HG03095 (cell line): Measurements from ENCODE around the gene PRKCA.

Experiments used
- ATAC-seq: cut with Tn5 transposase; IDR thresholded peaks from one replicate; pipeline ENCODE4 v1.9.1; 2021; ENCODE audit warnings: moderate library complexity; ENCODE audit not compliant: unreplicated experiment

PRKCA gene

DNA sequence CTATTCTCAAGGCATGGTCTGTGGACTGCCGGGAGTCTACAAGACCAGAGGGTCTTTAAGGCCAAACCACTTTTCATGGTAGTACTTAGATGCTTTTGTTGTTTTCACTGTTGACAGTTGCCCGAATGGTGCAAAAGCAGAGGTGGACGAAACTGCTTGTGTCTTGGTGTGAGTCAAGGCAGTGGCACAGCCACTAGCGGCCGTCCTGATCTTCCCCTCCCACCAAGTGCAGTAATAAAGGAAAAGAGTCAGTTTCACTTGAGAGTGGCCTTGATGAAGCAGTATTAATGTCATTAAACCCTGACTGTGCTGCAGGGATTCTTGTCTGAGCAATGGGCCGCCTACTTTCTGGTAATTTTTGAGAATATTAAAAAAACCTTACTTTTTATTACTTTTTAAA is 109.1 kb downstream of the PRKCA start:
- no peak for ATAC-seq

DNA sequence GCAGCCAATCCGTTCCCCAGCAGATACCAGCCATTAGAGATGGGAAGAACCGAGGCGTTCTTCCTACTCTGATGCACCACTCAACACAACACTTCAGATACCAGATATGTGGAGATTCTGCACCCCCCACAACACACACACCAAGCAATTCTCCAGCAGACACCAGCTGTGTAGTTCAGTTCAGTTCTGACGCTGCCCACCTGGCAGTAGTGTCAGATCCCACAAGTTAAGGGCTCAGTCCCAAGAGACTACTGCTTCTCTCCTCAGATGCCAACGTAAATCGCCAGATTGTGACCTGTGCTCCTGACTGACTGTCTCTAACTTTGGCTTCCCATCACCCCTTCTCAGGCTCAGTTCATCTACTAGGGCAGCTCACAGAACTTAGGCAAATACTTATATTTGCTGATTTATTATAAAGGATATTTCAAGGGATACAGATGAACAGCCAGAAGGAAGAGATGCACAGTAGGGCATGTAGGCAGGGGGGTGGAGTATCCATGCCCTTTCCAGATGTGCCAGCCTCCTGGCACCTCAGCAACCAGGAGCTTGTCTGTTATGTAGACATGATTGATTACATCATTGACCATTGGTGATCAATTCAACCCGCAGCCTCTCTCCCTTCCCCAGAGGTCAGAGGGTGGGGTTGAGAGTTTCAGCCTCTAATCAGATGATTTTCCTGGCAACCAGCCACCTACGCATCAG is 110.6 kb downstream of the PRKCA start:
- ATAC-seq: no peak

DNA sequence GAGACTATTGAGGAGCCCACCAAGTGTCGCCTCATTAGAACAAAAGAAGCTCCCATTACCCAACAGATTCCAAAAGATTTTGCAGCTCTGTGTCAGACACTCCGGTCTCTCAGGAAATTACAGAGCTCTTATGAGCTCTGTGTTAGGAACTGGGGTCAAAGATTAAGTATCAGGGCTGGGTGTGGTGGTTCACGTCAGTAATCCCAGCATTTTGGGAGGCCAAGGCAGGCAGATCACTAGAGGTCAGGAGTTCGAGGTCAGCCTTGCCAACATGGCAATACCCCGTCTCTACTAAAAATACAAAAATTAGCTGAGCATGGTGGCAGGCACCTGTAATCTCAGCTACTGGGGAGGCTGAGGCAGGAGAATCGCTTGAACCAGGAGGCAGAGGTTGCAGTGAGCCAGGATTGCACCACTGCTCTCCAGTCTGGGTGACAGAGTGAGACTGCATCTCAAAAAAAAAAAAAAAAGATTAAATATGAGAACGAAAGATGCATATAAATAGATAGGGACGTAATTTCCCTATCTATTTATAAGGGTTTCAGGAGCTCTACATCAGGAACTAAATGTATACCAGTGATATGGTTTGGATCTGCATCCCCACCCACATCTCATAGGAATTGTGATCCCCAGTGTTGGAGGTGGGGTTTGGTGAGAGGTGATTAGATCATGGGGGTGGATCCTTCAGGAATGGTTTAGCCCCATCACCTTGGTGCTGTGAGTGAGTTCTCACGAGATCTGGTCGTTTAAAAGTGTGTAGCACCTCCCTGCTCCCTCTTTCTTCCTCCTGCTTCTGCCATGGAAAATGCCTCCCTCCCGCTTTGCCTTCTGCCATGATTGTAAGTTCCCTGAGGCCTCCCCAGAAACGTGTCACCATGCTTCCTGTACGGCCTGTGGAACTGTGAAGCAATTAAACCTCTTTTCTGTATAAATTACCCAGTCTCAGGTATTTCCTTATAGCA is 111.4 kb downstream of the PRKCA start:
- no peak for ATAC-seq

- no peak for ATAC-seq
These were observed 112.3 kb downstream of the PRKCA start for GRCh38 chr17:66414561-66415175.

DNA sequence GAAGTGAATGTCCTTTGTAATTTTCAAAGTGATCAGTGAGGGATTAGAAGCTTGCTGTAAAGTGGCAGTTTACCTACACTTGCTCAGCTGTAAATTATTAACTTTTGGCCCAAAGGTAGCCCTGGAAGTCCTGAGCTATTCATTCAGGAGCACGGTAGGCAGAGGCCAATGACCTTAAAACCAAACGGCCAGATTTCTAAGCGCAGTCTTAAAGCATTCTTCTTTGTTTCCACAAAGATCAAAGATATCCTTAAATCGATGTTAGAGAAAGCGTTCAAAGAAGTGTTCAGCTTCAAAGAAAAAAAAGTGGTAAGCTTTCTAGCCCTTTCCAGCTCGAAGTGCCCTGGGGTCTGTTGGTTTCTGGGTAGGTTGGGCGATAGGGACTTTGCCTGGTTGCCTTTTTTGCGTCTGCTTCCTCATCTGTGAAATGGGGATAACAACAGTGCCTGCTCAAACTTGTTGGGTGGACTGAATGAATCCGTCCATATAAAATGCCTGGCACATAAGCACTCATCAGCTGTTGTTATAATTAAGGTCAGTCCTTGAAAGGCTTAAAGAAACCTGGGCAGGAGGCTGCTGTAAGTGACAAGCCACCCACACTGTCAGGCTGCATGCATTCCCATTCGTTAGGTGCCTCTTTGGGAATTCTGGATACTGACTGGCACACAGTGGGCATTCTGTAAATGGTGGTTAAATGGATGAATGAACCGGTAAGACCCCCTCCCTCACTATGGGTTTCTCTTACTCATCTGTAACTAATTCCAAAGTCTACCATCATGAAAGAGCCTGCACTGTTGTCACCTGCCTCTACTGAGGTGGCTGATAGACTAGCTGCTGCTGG is 113.2 kb downstream of the PRKCA start:
- no peak for ATAC-seq

GRCh38 chr17:66416207-66416940 is 114.0 kb downstream of the PRKCA start:
- no peak for ATAC-seq

DNA sequence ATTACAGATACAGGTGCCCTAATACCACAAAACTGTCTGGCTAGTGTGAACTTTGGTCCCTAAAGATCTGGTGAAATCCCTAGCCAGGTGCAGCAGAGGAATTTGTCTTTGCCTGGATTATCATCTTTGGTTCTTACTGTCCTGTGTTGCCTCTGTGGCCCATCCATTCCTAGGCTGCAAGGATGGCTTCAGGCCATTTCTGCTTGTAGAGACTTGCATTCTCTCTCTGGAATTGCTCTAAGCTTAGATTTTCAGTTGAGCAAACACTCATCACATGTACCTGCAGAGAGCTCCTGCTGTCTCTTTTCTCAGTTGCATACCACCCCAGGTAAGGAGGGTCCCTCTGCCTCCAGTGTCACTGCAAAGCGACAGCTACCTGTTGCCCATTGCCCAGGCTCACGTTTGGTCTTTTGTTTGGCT is 114.9 kb downstream of the PRKCA start:
- no peak for ATAC-seq

DNA sequence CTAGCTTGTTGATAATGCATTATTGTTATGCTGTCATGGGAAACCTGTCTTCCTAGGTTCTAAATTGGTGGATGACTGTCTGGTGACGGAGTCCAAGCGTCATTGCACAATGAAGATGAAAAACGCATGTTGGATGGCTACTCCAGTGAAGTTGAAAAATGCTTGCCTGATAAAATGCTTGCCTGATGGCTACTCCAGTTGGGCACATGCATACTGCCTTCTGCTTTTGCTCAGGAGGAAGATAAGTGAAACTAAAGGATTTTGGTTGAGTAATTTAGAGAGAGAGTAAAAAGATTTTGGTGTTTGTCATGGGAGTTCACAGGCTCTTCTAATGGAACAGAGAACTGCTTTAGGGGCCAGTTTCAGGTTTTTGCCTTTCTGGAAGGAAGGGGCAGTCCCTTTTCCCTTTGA is 118.6 kb downstream of the PRKCA start:
- no peak for ATAC-seq

DNA sequence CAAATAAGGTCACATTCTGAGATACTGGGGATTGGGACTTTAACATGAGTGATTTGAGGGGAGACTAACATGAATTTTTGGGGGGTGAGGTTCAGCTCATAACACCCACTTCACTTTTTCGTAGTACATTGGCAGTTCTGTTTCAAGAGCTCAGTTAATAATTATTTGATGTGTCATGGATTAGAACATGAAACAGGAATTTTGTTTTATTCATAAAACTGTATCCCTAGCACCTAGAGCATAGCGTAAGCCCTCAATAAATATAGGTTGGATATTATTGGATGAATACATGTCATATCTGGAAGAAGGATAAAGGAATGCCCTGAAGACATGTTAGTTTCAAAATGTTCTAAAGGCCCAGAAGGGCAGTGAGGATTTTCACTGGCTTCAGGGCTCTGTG is 119.8 kb downstream of the PRKCA start:
- ATAC-seq: no peak

DNA sequence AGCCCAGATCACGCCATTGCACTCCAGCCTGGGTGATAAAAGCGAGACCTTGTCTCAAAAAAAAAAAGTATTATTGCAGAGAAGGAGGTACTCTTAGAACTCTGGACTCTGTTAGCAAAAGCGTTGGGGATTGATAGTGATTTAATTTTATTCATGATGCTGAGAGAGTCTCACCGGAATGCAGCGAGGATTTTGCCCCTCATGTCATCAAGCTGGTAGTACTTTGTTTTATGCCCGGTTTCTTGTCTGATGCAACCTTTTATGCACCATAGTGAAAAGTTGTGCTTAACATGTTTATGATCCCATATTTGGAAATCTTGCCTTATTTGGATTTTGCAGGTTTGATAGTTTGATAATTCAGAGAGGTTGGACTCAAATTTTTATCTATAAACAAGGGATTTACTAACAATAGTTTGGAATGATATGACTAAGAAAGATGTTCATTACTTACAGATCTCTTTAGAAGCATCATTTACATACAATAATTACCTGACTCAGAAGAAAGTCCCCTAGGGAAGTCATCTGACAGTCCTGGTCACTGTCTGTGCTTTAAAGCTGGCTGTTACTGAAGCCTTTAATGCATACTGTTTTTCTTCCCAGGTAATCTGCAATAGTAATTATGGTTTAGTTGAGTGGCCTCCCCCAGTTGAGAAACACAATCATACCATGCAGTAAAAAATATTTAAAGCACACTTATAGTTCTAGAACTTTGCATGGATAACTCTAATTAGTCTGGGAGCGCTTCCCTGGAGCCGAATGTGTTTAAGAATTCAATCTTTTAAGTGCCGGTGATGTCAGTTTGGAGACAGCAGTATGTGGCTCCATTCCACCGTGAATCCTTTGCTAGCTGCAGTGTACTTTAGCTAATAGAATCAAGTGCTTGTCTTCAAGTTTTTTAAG is 120.9 kb downstream of the PRKCA start:
- ATAC-seq: no peak

GRCh38 chr17:66425756-66426396 is 123.5 kb downstream of the PRKCA start:
- no peak for ATAC-seq

- ATAC-seq: no peak
These were observed 124.1 kb downstream of the PRKCA start for GRCh38 chr17:66426397-66427033.

GRCh38 chr17:66427134-66427533 is 124.7 kb downstream of the PRKCA start:
- no peak for ATAC-seq

- ATAC-seq: no peak
These were observed 127.3 kb downstream of the PRKCA start for GRCh38 chr17:66429680-66430079.

DNA sequence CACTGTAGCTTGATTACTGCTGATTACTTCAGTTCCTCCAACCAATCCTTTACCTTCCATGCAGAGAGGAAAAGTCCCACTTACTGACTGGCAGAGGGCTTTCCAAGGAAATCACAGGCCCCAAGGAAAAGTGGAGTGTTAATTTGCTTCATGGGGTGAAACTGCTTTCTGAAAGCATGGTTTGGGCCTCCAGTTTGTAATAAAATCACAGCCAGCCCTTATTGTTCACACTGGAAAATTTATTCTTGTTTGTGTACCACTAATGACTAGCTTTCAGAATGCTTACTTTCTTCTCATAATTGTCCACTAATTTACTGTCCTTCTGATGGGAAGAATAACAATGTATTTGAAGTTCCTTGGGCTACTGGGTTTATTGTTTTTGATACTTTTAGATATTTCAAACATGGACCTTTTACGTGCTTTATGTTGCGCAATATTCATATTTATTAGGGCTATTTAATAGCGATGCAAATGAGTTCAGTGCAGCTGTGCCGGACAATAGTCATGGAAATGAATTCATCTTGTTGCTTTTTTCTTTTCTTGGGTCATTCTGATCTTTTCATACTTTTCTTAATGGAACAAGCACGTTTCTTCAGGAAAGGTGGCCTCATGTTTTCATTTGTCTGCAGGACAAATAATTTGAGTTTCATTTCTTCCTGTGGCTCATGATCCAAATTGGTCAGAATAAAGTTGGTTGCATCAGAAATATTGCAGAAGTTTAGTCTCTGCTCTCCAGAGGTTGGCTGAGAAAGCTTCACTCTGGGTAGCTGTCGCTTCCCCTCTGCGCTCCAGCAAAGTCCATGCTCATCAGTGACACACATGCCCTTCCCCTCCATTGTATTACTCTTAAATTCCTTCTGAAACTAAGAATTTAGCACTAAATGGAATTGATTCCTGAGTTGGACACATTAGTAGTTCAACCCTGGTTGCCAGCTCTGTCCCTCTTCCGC is 128.7 kb downstream of the PRKCA start:
- ATAC-seq: no peak

GRCh38 chr17:66431910-66432309 is 129.5 kb downstream of the PRKCA start:
- ATAC-seq: no peak

DNA sequence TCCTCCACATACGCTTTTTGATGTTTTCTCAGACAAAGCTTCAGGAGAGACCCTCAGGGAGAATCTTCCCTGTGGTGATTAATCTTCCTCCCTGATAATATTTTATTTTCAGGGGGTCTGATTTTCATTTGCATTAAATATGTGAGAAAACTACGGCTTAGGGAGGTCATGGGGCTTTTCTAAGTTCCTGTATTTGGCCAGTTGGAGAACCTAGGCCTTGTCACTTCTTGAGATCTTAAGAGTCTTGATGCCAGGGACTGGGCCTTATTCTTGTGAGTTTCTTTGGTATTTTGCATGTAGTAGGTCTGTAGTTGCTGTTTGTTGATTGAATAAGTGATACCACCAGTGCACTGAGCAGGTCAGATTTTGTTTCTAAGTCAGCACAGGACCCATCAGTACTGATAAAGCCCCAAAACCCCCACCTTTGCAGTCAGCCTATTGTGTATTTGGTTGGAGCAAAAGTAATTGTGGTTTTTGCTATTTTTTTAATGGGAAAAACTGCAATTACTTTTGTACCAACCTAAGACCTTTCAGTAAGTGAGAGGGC is 130.1 kb downstream of the PRKCA start:
- no peak for ATAC-seq
